Lung (tissue), 12 donors: ENCODE measurements around the gene TTF2. TPM values are rescaled to one million over a fixed set of nuclear protein-coding genes. Genes with fewer than 3 reads are reported as not detected.

ENCODE experiments used
- ATAC-seq: fragments of 200-7000 bp; cut with Tn5 transposase; one replicate; pipeline ENCODE4 v1.9.1; 2020; ENCODE audit warnings: moderate number of reproducible peaks; ENCODE audit not compliant: insufficient read depth, low FRiP score
- DNase-seq, 3 donors: peaks; one replicate each; pipeline ENCODE4 v3.0.0-alpha.2; 2013 to 2017
- H3K27ac ChIP-seq, 2 donors: one replicate each; pipeline ENCODE4 v1.5.1; 2013; ENCODE audit warnings: mild to moderate bottlenecking in 2 of 2, moderate library complexity in 2 of 2, control low read depth in 1 of 2, inconsistent platforms in 1 of 2, low read depth in 1 of 2, low read length in 1 of 2
- H3K27me3 ChIP-seq, 3 donors: one replicate each; pipeline ENCODE4 v1.5.1; 2013; ENCODE audit warnings: low read length in 2 of 3; ENCODE audit not compliant: control insufficient read depth in 3 of 3, insufficient read depth in 3 of 3
- H3K36me3 ChIP-seq, 4 donors: one replicate each; pipeline ENCODE4 v1.5.1; 2013; ENCODE audit warnings: low read length in 4 of 4, mild to moderate bottlenecking in 1 of 4, moderate library complexity in 1 of 4; ENCODE audit not compliant: control insufficient read depth in 4 of 4, insufficient read depth in 4 of 4
- H3K4me1 ChIP-seq, 5 donors: one replicate each; pipeline ENCODE4 v1.5.1; 2013; ENCODE audit warnings: low read length in 5 of 5, mild to moderate bottlenecking in 2 of 5, moderate library complexity in 1 of 5; ENCODE audit not compliant: control insufficient read depth in 5 of 5, insufficient read depth in 5 of 5
- H3K4me3 ChIP-seq: one replicate; pipeline ENCODE4 v1.5.1; 2013; ENCODE audit warnings: mild to moderate bottlenecking, control low read depth, moderate library complexity
- H3K9ac ChIP-seq, 2 donors: one replicate each; pipeline ENCODE4 v1.5.1; 2013; ENCODE audit warnings: low read length in 2 of 2, control low read depth in 1 of 2; ENCODE audit not compliant: insufficient read depth in 1 of 2
- H3K9me3 ChIP-seq, 4 donors: one replicate each; pipeline ENCODE4 v1.5.1; 2013; ENCODE audit warnings: low read length in 3 of 4, mild to moderate bottlenecking in 1 of 4, moderate library complexity in 1 of 4; ENCODE audit not compliant: control insufficient read depth in 4 of 4, insufficient read depth in 3 of 4
- CTCF ChIP-seq: IDR thresholded peaks from 2 replicates; pipeline ENCODE4 v1.5.1; 2012; ENCODE audit warnings: mild to moderate bottlenecking; ENCODE audit errors: control extremely low read depth, extremely low read depth
- WGBS, 2 donors: extraction: QIAGEN DNeasy Blood & Tissue Kit; methylation state at CpG; one replicate each; pipeline ENCODE4 v1.1.7; 2013; 5-methylcytosine and 5-hydroxymethylcytosine counted together
- polyA plus RNA-seq, 2 donors: library from polyadenylated mRNA; stranded (reverse); fragments of 200-250 nt; gene quantifications; one replicate each; pipeline ENCODE4 v1.2.1, GENCODE V29; 2013
- total RNA-seq, 2 donors: library from RNA; depleted of rRNA in 1 of 2; stranded (reverse); fragments of >200 nt in 1 of 2; gene quantifications; one replicate each; pipeline ENCODE4 v1.2.1, GENCODE V29; 2014 to 2021
- donor health status: control.
- donor health status: control.
- donor health status: Bipolar disorder and iron deficiency.
- donor health status: healthy.
- donor health status: DM: yes; HTN: yes; CAD: no.

TTF2 gene
- total and polyA plus RNA-seq, 4 donors, result 3.9 to 21.0 (median 11.6) TPM

GRCh38 chr1:117123274-117123673 lies 63.1 kb downstream of the TTF2 start:
- ATAC-seq (no peak), DNase-seq (no peak)
- TF ChIP-seq CTCF, result no peak
- no peak overlapping the region for H3K4me3 ChIP-seq
- WGBS, 2 donors, result 90 to 97% methylated on average over 2 of the region's 2 CpGs
- no peaks in the 10 kb centered on the region for H3K27me3 ChIP-seq
- H3K9me3 ChIP-seq, result no peaks in the 10 kb centered on the region
- no peaks in the 10 kb centered on the region for H3K36me3 ChIP-seq
- no peak overlapping the region for H3K9ac ChIP-seq
- H3K4me1 ChIP-seq, result peaks cover 0 to 24% (median 7%) of the 10 kb centered on the region in 5 donors
- H3K27ac ChIP-seq, result no peak overlapping the region

GRCh38 chr1:117124661-117125060 lies 64.5 kb downstream of the TTF2 start:
- H3K36me3 ChIP-seq, result no peaks in the 10 kb centered on the region
- ATAC-seq, result no peak
- WGBS, 2 donors, result 84 to 91% methylated on average over 1 of the region's 1 CpG
- TF ChIP-seq CTCF, result no peak
- H3K4me3 ChIP-seq, result no peak overlapping the region
- H3K9me3 ChIP-seq, result no peaks in the 10 kb centered on the region
- no peak for DNase-seq
- H3K27ac ChIP-seq, result no peak overlapping the region
- no peak overlapping the region for H3K9ac ChIP-seq
- H3K4me1 ChIP-seq, result peaks cover 0 to 31% (median 7%) of the 10 kb centered on the region in 5 donors
- no peaks in the 10 kb centered on the region for H3K27me3 ChIP-seq

- Histone ChIP-seq H3K36me3 (no peaks in the 10 kb centered on the region), H3K4me1 (peaks cover 0 to 13% (median 7%) of the 10 kb centered on the region in 5 donors), H3K27me3 (no peaks in the 10 kb centered on the region), H3K9me3 (no peaks in the 10 kb centered on the region), H3K4me3 (no peak overlapping the region), H3K27ac (no peak overlapping the region), H3K9ac (no peak overlapping the region)
- ATAC-seq, result peak; percentile 82
- no peak for TF ChIP-seq CTCF
- peak in 1 of 3 donors; percentile 56 for DNase-seq
Observed at GRCh38 chr1:117127795-117128194, 67.7 kb downstream of the TTF2 start.
